Breast epithelium (tissue), 4 donors: ENCODE data around the gene CIROP. TPM values are rescaled to one million over a fixed set of nuclear protein-coding genes. Genes with fewer than 3 reads are reported as not detected.
A peak's percentile ranks its signal among the peaks of the same experiment; 100 is the strongest.

Experiments
- DNase-seq, 2 donors: peaks; one replicate each; pipeline ENCODE4 v3.0.0-alpha.2; 2019; ENCODE audit warnings: low spot score in 2 of 2
- H3K27ac ChIP-seq, 2 donors: fragments of 200-600 bp; sonication (generic) in 1 of 2; one replicate each; pipeline ENCODE4 v1.5.1; 2016 to 2019; ENCODE audit warnings: mild to moderate bottlenecking in 1 of 2
- H3K27me3 ChIP-seq, 2 donors: fragments of 200-600 bp; sonication (generic) in 1 of 2; one replicate each; pipeline versions ENCODE4 v1.5.1 to v1.6.0; 2017 to 2019; ENCODE audit warnings: control low read depth in 1 of 2, mild to moderate bottlenecking in 1 of 2
- H3K36me3 ChIP-seq: fragments of 200-600 bp; one replicate; pipeline ENCODE4 v1.5.1; 2019
- H3K4me1 ChIP-seq, 2 donors: fragments of 200-600 bp; sonication (generic); one replicate each; pipeline ENCODE4 v1.5.1; 2016 to 2019; ENCODE audit warnings: control low read depth in 1 of 2
- H3K4me3 ChIP-seq, 3 donors: fragments of 200-600 bp; sonication (generic); 1 replicate in 2 of 3; 2 replicates in 1 of 3; pipeline ENCODE4 v1.5.1; 2016 to 2019; ENCODE audit warnings: mild to moderate bottlenecking in 3 of 3, moderate library complexity in 2 of 3
- H3K9me3 ChIP-seq, 2 donors: fragments of 200-600 bp; sonication (generic) in 1 of 2; one replicate each; pipeline ENCODE4 v1.5.1; 2016 to 2019; ENCODE audit warnings: control low read depth in 1 of 2
- CTCF ChIP-seq, 3 donors: fragments of 450-650 bp; IDR thresholded peaks; one replicate each; pipeline ENCODE4 v1.5.1; 2016 to 2017; ENCODE audit warnings: antibody characterized with exemption in 3 of 3, mild to moderate bottlenecking in 3 of 3, moderate library complexity in 3 of 3
- POLR2A ChIP-seq: fragments of 450-650 bp; IDR thresholded peaks from one replicate; pipeline ENCODE4 v1.6.1; 2016; ENCODE audit warnings: antibody characterized with exemption, mild to moderate bottlenecking, moderate library complexity
- POLR2AphosphoS5 ChIP-seq, 3 donors: sonication (generic); formaldehyde crosslinking; IDR thresholded peaks; one replicate each; pipeline ENCODE4 v1.6.1; 2017; ENCODE audit warnings: antibody characterized with exemption in 3 of 3
- intact Hi-C: fragments of 100-400 bp; cut with DNase I; formaldehyde crosslinking; loops from one replicate; pipeline ENCODE4 v1.15.1; 2023; ENCODE audit warnings: low total_unique reads
- total RNA-seq, 3 donors: library from RNA; depleted of rRNA; stranded (reverse); fragments of >200 nt; gene quantifications; one replicate each; pipeline ENCODE4 v1.1.0, GENCODE V29; 2016

CIROP gene
- total RNA-seq, 3 donors from 2014 or later = not detected

GRCh38 chr14:23089498-23090253 lies 15.1 kb downstream of the CIROP start:
- H3K27ac ChIP-seq = no peak overlapping the region
- no peaks in the 10 kb centered on the region for H3K27me3 ChIP-seq
- peaks cover 0 to 12% of the 10 kb centered on the region in 2 donors for H3K4me1 ChIP-seq
- peaks cover 5% of the 10 kb centered on the region for H3K36me3 ChIP-seq
- no peak for TF ChIP-seq POLR2AphosphoS5 (IDR thresholded peaks at IDR 0.05)
- no peak for TF ChIP-seq CTCF (IDR thresholded peaks at IDR 0.05)
- TF ChIP-seq POLR2A = no peak
- DNase-seq = no peak
- no peaks in the 10 kb centered on the region for H3K9me3 ChIP-seq
- H3K4me3 ChIP-seq = no peak overlapping the region
- intact Hi-C loops = no loop called here

- Histone ChIP-seq H3K36me3 (peaks cover 5% of the 10 kb centered on the region), H3K27me3 (no peaks in the 10 kb centered on the region), H3K4me3 (no peak overlapping the region), H3K27ac (no peak overlapping the region), H3K9me3 (no peaks in the 10 kb centered on the region), H3K4me1 (no peaks in the 10 kb centered on the region)
- DNase-seq = no peak
- intact Hi-C loops = no loop called here
- no peak for TF ChIP-seq POLR2AphosphoS5 (IDR thresholded peaks at IDR 0.05)
- TF ChIP-seq POLR2A = no peak
- TF ChIP-seq CTCF (IDR thresholded peaks at IDR 0.05) = no peak
These were observed 18.2 kb downstream of the CIROP start for GRCh38 chr14:23086565-23086964.

- Histone ChIP-seq H3K4me3 (no peak overlapping the region), H3K27me3 (no peaks in the 10 kb centered on the region), H3K4me1 (no peaks in the 10 kb centered on the region), H3K36me3 (peaks cover 5% of the 10 kb centered on the region), H3K27ac (no peak overlapping the region), H3K9me3 (no peaks in the 10 kb centered on the region)
- TF ChIP-seq POLR2AphosphoS5 (IDR thresholded peaks at IDR 0.05) = no peak
- no peak for TF ChIP-seq CTCF (IDR thresholded peaks at IDR 0.05)
- no peak for TF ChIP-seq POLR2A
- intact Hi-C loops = no loop called here
- DNase-seq = no peak
These were observed 19.3 kb downstream of the CIROP start for GRCh38 chr14:23085458-23085857.

GRCh38 chr14:23080474-23080873 lies 24.3 kb downstream of the CIROP start:
- no peak for DNase-seq
- Histone ChIP-seq H3K4me1 (no peaks in the 10 kb centered on the region), H3K9me3 (no peaks in the 10 kb centered on the region), H3K27ac (peak overlapping the region; percentile 65 to 84), H3K36me3 (no peaks in the 10 kb centered on the region), H3K27me3 (no peaks in the 10 kb centered on the region), H3K4me3 (no peak overlapping the region)
- intact Hi-C loops = no loop called here
- no peak for TF ChIP-seq CTCF (IDR thresholded peaks at IDR 0.05)
- TF ChIP-seq POLR2A = no peak
- TF ChIP-seq POLR2AphosphoS5 (IDR thresholded peaks at IDR 0.05) = no peak

GRCh38 chr14:23079716-23080115 lies 25.1 kb downstream of the CIROP start:
- Histone ChIP-seq H3K36me3 (no peaks in the 10 kb centered on the region), H3K4me3 (no peak overlapping the region), H3K4me1 (no peaks in the 10 kb centered on the region), H3K9me3 (no peaks in the 10 kb centered on the region), H3K27me3 (no peaks in the 10 kb centered on the region), H3K27ac (peak overlapping the region; percentile 65 to 84)
- DNase-seq = no peak
- TF ChIP-seq CTCF (IDR thresholded peaks at IDR 0.05) = no peak
- TF ChIP-seq POLR2AphosphoS5 (IDR thresholded peaks at IDR 0.05) = no peak
- no peak for TF ChIP-seq POLR2A
- intact Hi-C loops = no loop called here
